Sigmoid colon (tissue), 7 donors: ENCODE data around the gene NTN5. TPM values are rescaled to one million over a fixed set of nuclear protein-coding genes. Genes with fewer than 3 reads are reported as not detected.
"Not testable (repeated sequence)": the region's sequence is repeated elsewhere in the genome, so short reads cannot be mapped to it uniquely, and the experiment has no call there.

Source experiments
- DNase-seq: peaks from one replicate; pipeline ENCODE4 v3.0.0-alpha.2; 2019
- H3K27ac ChIP-seq, 4 donors: fragments of 200-600 bp; sonication (generic); one replicate each; pipeline ENCODE4 v1.5.1; 2016 to 2019; ENCODE audit warnings: mild to moderate bottlenecking in 1 of 4
- H3K27me3 ChIP-seq, 3 donors: fragments of 200-600 bp; sonication (generic); one replicate each; pipeline ENCODE4 v1.5.1; 2019; ENCODE audit warnings: mild to moderate bottlenecking in 1 of 3
- H3K36me3 ChIP-seq, 4 donors: fragments of 200-600 bp; sonication (generic); one replicate each; pipeline ENCODE4 v1.5.1; 2016 to 2019
- H3K4me1 ChIP-seq, 4 donors: fragments of 200-600 bp; sonication (generic); one replicate each; pipeline ENCODE4 v1.5.1; 2017 to 2019
- H3K4me3 ChIP-seq, 4 donors: fragments of 200-600 bp; sonication (generic); one replicate each; pipeline ENCODE4 v1.5.1; 2017 to 2019; ENCODE audit warnings: mild to moderate bottlenecking in 2 of 4, moderate library complexity in 1 of 4
- H3K9me3 ChIP-seq, 4 donors: fragments of 200-600 bp in 3 of 4; sonication (generic) in 3 of 4; one replicate each; pipeline versions ENCODE4 v1.5.1 to v1.6.1; 2013 to 2019
- EP300 ChIP-seq, 4 donors: sonication (generic); formaldehyde crosslinking; IDR thresholded peaks; one replicate each; pipeline ENCODE4 v1.6.1; 2017; ENCODE audit warnings: antibody characterized with exemption in 4 of 4
- POLR2A ChIP-seq, 2 donors: fragments of 450-650 bp; IDR thresholded peaks; one replicate each; pipeline ENCODE4 v1.6.1; 2016; ENCODE audit warnings: antibody characterized with exemption in 2 of 2, mild to moderate bottlenecking in 2 of 2, moderate library complexity in 2 of 2
- POLR2AphosphoS5 ChIP-seq, 4 donors: sonication (generic); formaldehyde crosslinking; IDR thresholded peaks; one replicate each; pipeline ENCODE4 v1.6.1; 2017; ENCODE audit warnings: antibody characterized with exemption in 4 of 4
- WGBS, 2 donors: extraction: QIAGEN DNeasy Blood & Tissue Kit; methylation state at CpG; one replicate each; pipeline ENCODE4 v1.1.7; 2013; 5-methylcytosine and 5-hydroxymethylcytosine counted together
- intact Hi-C: fragments of 100-400 bp; cut with DNase I; formaldehyde crosslinking; loops from one replicate; pipeline ENCODE4 v1.15.1; 2023
- polyA plus RNA-seq, 3 donors: library from polyadenylated mRNA; stranded (reverse); fragments of 200-250 nt; gene quantifications; one replicate each; pipeline ENCODE4 v1.2.3, GENCODE V29; 2013
- total RNA-seq, 4 donors: library from RNA; depleted of rRNA; stranded (reverse); fragments of >200 nt; gene quantifications; one replicate each; pipeline ENCODE4 v1.1.0, GENCODE V29; 2016
- TF ChIP-seq, protein P1 (sequence below), 4 experiments: fragments of 450-650 bp in 3 of 4; fragments of 200-600 bp in 1 of 4; IDR thresholded peaks; one replicate each; pipeline ENCODE4 v1.5.1; 2016 to 2019; ENCODE audit warnings: antibody characterized with exemption in 4 of 4, mild to moderate bottlenecking in 3 of 4, moderate library complexity in 2 of 4
- donor health status: healthy with polysubstance abuse.
- donor health status: Bipolar disorder and iron deficiency.
- donor health status: healthy.

NTN5 gene
- total and polyA plus RNA-seq, 7 donors: 0.32 to 1.2 (median 0.49) TPM; not detected in 4

DNA sequence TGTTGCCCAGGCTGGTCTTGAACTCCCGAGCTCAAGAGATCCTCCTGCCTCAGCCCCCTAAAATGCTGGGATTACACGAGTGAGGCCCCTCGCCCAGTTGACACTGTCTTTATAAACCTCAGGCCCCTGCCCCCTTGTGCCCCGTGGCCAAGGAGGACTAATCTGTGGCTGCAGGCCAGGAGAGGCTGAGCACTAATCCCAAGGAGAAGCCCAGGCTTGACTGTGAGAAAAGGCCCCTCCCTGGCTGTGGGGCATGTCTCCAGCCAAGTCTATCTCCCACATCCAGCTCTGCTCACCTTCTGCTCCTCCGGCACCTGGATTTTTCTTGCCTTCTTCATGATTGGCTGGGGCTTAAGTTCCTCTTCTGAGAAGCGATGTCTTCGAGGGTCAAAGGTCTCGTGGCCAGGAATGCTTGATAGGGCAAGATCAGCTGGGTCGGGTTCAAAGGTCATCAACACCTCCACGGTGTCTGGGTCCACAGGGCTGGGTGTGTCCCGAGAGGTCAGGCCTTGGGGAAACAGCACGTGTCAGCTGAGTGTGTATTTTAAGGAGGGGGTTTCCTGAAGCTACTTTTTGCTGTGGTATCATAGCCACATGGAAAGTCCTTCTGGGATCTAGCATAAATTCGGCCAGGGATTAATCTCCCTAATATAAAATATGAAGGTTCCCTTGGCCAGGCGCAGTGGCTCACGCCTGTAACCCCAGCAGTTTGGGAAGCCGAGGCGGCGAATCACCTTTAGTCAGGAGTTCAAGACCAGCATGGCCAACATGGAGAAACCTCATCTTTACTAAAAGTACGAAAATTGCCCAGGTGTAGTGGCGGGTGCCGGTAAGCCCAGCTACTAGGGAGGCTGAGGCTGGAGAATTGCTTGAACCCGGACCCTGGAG, 39.4 kb downstream of the NTN5 start:
- H3K9me3 ChIP-seq: no peaks in the 10 kb centered on the region
- intact Hi-C loops: loop anchor here (5.0 to 10.0 kb wide), 3 partner anchors 331 to 1184 kb away; partner anchors contain the start of genes FLT3LG, FTL and MED25
- H3K27ac ChIP-seq: peak overlapping the region; percentile 91 to 99 (median 96)
- peaks cover 0 to 70% (median 61%) of the 10 kb centered on the region in 4 donors for H3K4me1 ChIP-seq
- no peak for TF ChIP-seq EP300 (IDR thresholded peaks at IDR 0.05)
- TF ChIP-seq POLR2AphosphoS5 (IDR thresholded peaks at IDR 0.05): peak in 1 of 4 donors; percentile 24
- H3K4me3 ChIP-seq: peak overlapping the region in 3 of 4 donors; percentile 61 to 89 (median 66)
- 52 to 75% methylated on average over 22 of the region's 22 CpGs for WGBS, 2 donors
- H3K36me3 ChIP-seq: peaks cover 0 to 20% (median 4%) of the 10 kb centered on the region in 4 donors
- H3K27me3 ChIP-seq: no peaks in the 10 kb centered on the region
- DNase-seq: no peak

DNA sequence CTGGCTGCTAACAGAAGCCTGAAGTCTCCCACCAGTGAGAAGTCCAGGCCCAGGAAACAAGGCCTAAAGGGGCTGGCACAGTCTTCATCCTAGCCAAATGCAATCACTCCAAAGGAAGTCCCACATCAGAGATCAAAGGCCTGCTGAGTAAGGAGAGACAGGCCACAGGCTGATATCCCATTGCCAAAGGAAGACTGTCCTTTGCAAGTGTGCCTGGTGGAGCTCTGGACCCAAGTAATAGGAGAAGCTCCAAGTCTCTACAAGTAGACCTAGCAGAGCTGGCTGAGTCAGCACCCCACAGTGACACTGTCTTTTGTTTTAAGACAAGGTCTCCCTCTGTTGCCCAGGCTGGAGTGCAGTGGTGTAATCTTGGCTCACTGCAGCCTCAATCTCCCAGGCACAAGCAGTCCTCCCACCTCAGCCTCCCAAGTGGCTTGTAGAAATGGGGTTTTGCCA, 40.1 kb downstream of the NTN5 start:
- peaks cover 0 to 21% (median 4%) of the 10 kb centered on the region in 4 donors for H3K36me3 ChIP-seq
- no peaks in the 10 kb centered on the region for H3K9me3 ChIP-seq
- TF ChIP-seq POLR2AphosphoS5 (IDR thresholded peaks at IDR 0.05) (no peak), POLR2A (IDR thresholded peaks at IDR 0.05) (no peak), EP300 (IDR thresholded peaks at IDR 0.05) (no peak)
- TF ChIP-seq, protein P1, sequence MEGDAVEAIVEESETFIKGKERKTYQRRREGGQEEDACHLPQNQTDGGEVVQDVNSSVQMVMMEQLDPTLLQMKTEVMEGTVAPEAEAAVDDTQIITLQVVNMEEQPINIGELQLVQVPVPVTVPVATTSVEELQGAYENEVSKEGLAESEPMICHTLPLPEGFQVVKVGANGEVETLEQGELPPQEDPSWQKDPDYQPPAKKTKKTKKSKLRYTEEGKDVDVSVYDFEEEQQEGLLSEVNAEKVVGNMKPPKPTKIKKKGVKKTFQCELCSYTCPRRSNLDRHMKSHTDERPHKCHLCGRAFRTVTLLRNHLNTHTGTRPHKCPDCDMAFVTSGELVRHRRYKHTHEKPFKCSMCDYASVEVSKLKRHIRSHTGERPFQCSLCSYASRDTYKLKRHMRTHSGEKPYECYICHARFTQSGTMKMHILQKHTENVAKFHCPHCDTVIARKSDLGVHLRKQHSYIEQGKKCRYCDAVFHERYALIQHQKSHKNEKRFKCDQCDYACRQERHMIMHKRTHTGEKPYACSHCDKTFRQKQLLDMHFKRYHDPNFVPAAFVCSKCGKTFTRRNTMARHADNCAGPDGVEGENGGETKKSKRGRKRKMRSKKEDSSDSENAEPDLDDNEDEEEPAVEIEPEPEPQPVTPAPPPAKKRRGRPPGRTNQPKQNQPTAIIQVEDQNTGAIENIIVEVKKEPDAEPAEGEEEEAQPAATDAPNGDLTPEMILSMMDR (IDR thresholded peaks at IDR 0.05): no peak
- H3K27me3 ChIP-seq: no peaks in the 10 kb centered on the region
- H3K4me3 ChIP-seq: no peak overlapping the region
- intact Hi-C loops: loop anchor here (5.0 to 10.0 kb wide), 3 partner anchors 332 to 1185 kb away; partner anchors contain the start of genes FLT3LG, FTL and MED25
- peak overlapping the region in 3 of 4 donors; percentile 91 to 99 (median 93) for H3K27ac ChIP-seq
- peaks cover 0 to 69% (median 60%) of the 10 kb centered on the region in 4 donors for H3K4me1 ChIP-seq
- no peak for DNase-seq

DNA sequence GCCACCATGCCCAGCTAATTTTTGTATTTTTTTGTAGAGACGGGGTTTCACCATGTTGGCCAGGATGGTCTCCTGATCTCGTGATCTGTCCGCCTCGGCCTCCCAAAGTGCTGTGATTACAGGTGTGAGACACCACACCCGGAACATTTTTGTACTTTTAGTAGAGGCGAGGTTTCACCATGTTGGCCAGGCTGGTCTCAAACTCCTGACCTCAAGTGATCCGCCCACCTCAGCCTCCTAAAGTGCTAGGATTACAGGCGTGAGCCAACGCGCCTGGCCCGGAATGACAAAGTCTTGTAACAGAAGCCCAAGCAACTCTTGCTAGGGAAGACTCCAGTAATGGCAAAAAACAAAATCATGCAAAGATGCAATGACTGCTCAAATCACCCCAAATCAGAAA, 40.5 kb downstream of the NTN5 start:
- not testable (repeated sequence) for H3K4me3 ChIP-seq, DNase-seq, H3K27me3 ChIP-seq, H3K9me3 ChIP-seq
- Histone ChIP-seq H3K36me3 (peaks cover 0 to 25% (median 4%) of the 10 kb centered on the region in 4 donors), H3K27ac (peak overlapping the region in 3 of 4 donors; percentile 91 to 99 (median 93)), H3K4me1 (peaks cover 0 to 69% (median 60%) of the 10 kb centered on the region in 4 donors)
- intact Hi-C loops: loop anchor here (5.0 to 10.0 kb wide), 3 partner anchors 333 to 1185 kb away; partner anchors contain the start of genes FLT3LG, FTL and MED25
- 84 to 94% methylated on average over 11 of the region's 11 CpGs for WGBS, 2 donors

DNA sequence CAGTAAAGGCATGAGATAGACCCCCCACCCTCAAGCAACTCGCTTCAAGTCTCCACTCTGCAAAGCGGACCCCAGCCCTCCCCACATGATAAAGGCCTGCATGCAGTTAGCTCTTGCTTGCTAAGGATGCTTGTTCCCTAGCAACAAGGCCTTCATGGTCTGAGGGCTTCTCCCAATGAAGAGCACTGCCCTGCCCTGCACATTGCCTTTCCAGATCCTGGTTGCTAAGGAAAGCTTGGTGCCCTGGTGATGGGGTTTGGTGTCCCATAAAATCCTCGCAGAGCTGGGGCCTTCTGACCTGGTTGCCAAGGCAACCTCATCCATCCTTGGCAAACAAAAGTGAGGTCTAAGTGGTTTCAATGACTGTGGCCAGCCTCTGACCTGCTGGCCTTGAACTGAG, 41.6 kb downstream of the NTN5 start:
- WGBS, 2 donors: 54 to 76% methylated on average over 3 of the region's 3 CpGs
- H3K27ac ChIP-seq: peak overlapping the region; percentile 84 to 99 (median 92)
- no peaks in the 10 kb centered on the region for H3K9me3 ChIP-seq
- DNase-seq: peak; percentile 64
- no peaks in the 10 kb centered on the region for H3K27me3 ChIP-seq
- H3K36me3 ChIP-seq: peaks cover 0 to 33% (median 4%) of the 10 kb centered on the region in 4 donors
- intact Hi-C loops: loop anchor here (5.0 to 10.0 kb wide), 3 partner anchors 334 to 1186 kb away; partner anchors contain the start of genes FLT3LG, FTL and MED25
- peaks cover 0 to 63% (median 58%) of the 10 kb centered on the region in 4 donors for H3K4me1 ChIP-seq
- H3K4me3 ChIP-seq: peak overlapping the region in 1 of 4 donors; percentile 25
- TF ChIP-seq POLR2AphosphoS5 (IDR thresholded peaks at IDR 0.05) (no peak), POLR2A (IDR thresholded peaks at IDR 0.05) (no peak), EP300 (IDR thresholded peaks at IDR 0.05) (no peak)
- TF ChIP-seq, protein P1 (IDR thresholded peaks at IDR 0.05): no peak

DNA sequence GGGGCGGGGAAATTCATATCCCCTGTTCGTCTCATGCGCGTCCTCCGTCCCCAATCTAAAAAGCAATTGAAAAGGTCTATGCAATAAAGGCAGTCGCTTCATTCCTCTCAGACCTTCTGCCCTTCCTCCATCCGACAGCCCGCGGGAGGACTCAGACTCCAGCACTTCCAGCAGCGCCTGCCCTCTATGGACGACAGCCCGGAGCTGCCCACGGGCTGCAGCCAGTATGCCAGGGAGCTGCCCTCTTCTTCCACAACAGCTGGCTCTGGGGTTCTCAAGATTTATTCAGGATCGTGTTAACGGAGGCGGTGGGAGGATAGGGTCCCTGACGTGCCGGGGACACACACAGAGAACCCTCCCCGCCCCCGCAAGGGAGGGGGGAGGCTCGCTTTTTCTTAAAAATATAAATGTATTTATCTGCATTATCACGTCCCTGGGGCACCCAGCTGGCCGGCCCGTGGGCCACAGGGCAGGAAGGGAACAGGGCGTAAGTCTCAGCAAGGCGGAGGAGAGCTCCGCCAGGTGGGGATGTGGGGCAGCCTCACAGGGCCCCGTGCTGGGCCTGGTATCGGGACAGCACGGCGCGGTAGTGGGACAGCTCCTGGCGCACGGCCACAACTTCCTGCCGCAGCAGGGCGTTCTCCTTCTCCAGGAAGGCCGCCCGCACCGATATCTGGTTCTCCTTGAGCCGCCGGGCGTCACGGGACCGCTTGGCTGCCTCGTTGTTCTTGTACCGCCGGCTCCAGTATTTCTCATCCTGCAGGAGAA, 42.3 kb downstream of the NTN5 start:
- no peaks in the 10 kb centered on the region for H3K27me3 ChIP-seq
- H3K9me3 ChIP-seq: no peaks in the 10 kb centered on the region
- peaks cover 0 to 66% (median 55%) of the 10 kb centered on the region in 4 donors for H3K4me1 ChIP-seq
- H3K4me3 ChIP-seq: peak overlapping the region in 2 of 4 donors; percentile 18 to 25
- intact Hi-C loops: loop anchor here (5.0 to 10.0 kb wide), 3 partner anchors 334 to 1187 kb away; partner anchors contain the start of genes FLT3LG, FTL and MED25
- H3K36me3 ChIP-seq: peaks cover 0 to 39% (median 4%) of the 10 kb centered on the region in 4 donors
- H3K27ac ChIP-seq: peak overlapping the region; percentile 84 to 99 (median 92)
- DNase-seq: peak; percentile 91
- 19 to 47% methylated on average over 47 of the region's 47 CpGs for WGBS, 2 donors
- TF ChIP-seq POLR2A (IDR thresholded peaks at IDR 0.05) (peak in 1 of 2 donors; percentile 2), POLR2AphosphoS5 (IDR thresholded peaks at IDR 0.05) (peak in 1 of 4 donors; percentile 57), EP300 (IDR thresholded peaks at IDR 0.05) (peak in 1 of 4 donors; percentile 16)
- TF ChIP-seq, protein P1 (IDR thresholded peaks at IDR 0.05): peak in 1 of 4 experiments; percentile 10
